GM15510 (cell line): Measurements from ENCODE around the gene SHC1.

Source experiments
- POLR2A ChIP-seq: IDR thresholded peaks from 3 replicates; pipeline ENCODE4 v1.6.1; 2011; ENCODE audit warnings: borderline replicate concordance; ENCODE audit not compliant: insufficient read length; ENCODE audit errors: extremely low read depth

The SHC1 gene

DNA sequence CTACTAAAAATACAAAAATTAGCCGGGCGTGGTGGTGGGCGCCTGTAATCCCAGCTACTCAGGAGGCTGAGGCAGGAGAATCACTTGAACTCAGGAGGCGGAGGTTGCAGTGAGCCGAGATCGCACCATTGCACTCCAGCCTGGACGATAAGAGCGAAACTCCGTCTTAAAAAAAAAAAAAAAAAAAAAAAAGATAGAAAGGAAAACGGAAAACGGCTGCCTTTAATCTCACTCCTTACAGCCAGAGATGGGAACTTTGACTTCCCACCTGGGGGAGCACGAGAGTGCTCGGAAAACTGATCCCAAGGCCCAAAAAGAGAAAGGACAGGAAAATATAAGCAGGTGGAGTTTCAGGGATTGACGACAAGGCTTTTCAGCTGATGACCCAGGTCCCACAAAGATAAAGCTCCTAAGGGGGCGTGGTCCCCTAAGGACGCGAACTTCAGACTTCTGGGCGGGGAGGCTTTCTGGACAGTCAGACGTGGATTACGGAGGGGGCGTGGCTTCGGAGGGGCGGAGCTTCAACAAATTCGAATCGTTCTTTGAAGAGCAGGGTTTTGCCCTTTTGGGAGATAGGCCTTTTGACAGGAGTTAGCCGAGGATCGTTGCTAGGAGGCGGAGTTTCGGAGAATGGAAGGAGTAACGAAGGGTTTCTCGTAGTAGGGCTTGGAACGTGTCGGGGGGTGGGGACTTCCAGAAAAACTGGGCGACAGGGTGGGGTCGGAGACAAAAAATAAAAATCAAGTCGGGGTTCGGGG, 3.0 kb upstream of the SHC1 start:
- TF ChIP-seq POLR2A = peak; percentile 38

DNA sequence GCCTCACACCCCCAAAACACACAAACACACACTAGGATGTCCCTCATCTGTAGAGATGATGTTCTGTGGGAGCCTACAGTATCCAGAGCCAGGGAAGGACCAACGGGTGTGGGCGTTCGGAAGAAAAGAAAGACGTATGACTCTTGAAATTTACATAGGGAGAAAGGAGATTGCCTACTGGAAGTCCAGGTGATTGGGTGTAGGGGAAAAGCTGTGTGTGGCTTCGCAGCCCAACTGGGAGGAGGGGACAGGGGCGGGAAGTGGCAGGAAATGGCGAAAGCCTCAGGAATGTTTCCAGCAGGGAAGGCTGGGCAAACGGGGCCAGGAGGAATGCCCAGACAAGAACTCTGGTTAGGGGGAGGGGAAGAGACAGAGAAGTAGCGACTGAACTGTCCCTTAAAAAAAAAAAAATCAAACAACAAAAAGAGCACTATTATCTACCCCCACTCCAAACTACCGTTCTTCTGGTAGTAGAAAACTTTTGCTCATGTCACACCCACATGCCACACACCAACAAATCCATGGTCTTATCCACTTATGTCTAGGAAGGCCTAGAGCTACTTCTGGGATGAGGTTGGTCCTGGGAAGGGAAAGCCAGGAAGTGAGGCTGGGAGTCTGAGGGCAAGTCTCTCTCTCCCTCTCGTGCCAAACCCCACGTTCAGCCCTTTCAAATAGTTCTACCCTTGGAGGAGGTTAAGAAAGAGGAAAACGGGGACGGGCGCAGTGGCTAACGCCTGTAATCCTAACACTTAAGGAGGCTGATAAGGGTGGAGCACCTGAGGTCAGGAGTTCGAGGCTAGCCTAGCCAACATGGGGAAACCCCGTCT, 2.2 kb upstream of the SHC1 start:
- no peak for TF ChIP-seq POLR2A

DNA sequence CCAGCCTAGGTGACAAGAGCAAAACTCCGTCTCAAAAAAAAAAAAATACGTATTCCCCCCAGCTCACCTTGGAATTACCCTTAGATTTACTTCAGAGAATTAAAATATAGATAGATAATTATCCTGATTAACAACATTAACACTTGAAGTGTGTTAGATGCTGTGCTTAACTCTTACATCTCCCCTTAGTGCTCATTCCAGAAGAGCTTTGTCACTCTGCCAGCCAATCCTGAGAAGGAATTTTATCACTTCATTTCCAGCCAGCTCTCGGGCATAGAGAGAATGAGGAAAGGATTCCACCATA, 1.6 kb upstream of the SHC1 start:
- TF ChIP-seq POLR2A = no peak

DNA sequence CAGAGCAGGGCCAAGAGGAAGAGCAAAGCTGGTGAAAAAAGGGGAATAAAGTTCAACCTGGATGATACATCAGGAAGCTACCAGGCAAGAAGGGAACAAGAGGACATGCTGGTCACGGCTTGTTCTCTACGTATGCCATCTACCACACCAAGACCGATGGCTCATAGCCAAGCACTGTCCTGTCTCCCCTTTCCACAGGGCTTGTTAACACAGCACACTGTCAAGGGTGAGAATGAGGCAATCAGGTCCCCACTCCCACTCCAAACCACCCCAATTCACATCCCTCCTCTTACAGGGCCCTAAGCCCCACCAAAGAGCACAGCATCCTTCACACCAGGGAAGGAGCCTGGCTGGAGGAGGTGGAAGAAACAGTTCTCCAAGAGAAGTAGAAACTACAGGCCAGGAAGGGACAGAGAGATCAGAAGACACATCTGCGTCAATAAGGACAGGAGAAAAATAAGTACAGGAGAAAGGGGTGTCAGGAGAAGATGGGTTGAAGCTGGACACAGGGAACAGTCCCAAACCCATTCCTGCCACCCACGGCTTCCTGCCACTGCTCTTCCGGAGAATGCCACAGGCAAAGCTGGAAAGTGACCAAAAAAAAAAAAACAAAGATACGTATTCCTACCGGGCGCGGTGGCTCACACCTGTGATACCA, 923 bp upstream of the SHC1 start:
- TF ChIP-seq POLR2A = no peak

DNA sequence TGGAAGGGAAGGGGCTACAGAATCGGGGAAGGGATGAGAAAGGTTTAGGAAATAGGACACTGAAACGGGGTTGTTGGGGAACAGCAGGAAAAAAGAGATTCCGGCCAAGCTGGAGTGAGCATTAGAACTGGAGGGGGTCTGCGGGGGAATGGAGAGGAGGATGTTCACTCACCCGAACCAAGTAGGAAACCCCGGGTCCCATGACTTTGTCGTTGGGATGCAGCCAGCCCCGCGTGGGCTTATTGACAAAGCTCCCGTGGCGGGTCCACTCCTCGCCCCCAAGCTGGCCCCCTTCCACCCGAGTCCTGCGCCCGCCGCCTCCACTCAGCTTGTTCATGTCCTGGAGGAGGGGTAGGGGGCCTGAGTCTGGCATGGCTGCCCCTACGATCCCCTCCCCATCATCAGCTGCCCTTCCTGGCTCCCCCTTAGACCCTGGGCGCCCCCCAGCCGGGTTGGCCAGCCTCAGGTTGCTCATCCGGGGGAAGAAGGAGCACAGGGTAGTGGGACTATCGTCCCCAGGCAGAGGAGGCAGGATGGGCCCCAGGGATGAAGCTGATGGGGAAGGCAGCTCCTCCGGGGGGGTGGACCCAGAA, 591 bp downstream of the SHC1 start:
- no peak for TF ChIP-seq POLR2A

DNA sequence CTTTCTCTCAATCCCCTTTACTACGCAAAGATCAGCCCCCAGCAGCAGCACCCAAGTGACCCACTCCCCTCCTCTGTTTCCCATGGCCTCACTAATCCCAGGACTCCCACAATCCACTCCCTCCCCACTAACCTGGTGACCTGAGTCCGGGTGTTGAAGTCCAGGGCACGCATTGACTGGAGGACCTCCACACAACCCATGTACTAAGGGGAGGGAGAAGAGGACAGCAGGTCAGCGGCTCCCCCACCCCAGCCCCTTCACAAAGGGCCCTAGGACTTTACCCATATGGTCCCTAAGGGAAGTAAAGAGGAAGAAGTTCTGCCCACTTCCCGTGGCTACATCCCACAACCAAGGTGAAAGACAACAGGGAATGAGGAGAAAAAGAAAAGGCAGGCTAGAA, 1.3 kb downstream of the SHC1 start:
- TF ChIP-seq POLR2A = no peak

DNA sequence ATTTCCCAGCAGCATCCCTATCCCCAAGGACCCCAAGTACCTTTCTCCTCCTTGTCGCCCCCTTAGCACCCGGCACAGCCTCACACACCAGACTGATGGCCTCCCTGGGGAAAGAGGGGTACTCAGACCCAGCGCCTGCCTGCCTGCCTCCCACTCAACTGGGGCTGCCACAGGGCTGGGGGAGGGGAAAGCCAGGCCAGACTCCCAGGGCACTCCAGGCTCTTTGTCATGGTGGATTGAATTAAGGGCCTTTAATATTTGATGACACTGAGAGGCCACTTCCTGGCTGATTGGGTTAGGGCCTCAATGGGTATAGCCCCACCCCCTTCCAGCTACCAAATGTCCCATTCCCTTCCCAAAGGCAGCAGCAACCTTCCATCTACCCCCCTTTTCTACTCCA, 1.8 kb downstream of the SHC1 start:
- no peak for TF ChIP-seq POLR2A

DNA sequence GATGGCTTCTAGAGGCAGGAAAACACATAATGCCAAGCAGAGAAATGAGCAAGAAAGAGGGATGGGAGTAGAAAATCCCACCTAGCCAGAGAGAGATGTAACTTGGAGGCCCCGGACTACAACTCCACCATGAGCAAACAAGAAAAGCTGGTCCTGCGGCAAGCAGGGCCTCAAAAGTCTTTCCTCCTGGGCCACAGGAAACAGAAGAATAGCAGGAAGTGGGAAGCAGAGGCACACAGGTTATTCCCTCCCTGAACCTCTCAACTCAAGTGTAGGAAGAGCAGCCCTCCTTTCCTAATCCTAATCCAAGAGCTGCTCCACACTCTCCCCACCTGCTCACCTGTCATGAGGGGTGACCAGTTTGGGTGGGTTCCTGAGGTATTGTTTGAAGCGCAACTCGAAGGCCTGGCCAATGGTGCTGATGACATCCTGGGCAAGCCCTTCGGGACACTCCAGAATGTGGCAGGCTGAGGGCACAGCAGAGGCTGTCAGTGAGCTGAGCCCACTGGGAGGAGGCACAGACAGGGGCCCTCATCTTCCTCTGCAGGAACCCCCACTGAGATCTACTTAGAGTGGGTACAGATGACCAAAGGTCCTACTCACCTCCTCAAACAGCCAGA, 3.1 kb downstream of the SHC1 start:
- no peak for TF ChIP-seq POLR2A

DNA sequence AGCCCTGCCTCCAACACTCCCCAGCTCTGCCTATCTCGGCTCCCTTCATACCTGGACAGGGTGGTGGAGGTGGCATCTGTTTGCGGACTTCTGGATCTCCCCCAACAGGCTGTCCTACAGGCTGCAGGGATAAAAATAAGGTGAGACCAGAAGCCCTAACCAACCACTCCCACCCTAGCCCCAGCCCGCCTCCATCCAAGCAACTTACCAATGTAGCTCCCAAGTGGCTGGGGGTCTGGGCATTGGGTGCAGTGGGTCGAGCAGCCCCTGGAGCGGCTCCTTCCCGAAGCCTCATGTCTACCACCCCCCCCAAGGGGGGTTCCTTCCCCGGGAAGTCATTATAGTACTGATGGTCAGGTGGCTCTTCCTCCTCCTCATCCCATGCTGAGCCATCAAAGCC, 4.4 kb downstream of the SHC1 start:
- no peak for TF ChIP-seq POLR2A

DNA sequence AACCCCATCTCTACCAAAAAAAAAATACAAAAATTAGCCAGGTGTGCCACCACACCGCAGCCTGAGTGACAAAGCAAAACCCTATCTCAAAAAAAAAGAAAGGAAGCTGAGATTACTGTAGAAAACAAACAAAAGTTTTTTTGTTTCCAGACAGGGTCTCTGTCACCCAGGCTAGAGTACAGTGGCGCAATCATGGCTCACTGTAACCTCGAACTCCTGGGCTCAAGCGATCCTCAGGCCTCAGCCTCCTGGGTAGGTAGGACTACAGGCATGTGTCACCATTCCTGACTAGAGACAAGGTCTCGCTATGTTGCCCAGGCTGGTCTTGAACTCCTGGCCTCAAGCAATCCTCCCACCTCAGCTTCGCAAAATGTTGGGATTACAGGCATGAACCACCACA, 6.2 kb downstream of the SHC1 start:
- TF ChIP-seq POLR2A = no peak

DNA sequence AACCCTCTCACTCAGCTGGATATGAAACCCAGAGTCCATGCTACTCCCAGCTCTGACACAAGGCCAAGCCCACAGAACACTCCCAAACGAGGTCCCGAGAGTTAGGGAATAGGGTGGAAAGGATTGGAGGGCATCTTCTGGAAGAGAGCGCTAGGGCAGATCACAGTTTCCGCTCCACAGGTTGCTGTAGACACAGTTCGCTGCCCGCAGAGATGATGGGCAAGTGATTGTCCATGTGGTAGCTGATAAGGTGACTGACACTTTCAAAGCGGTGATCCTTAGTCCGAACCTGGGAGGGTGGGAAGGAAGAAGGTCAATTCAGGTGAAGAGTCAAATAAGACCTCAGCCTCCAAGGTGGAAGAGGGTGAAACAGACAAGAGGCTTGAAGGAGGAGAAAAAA, 6.9 kb downstream of the SHC1 start:
- no peak for TF ChIP-seq POLR2A

DNA sequence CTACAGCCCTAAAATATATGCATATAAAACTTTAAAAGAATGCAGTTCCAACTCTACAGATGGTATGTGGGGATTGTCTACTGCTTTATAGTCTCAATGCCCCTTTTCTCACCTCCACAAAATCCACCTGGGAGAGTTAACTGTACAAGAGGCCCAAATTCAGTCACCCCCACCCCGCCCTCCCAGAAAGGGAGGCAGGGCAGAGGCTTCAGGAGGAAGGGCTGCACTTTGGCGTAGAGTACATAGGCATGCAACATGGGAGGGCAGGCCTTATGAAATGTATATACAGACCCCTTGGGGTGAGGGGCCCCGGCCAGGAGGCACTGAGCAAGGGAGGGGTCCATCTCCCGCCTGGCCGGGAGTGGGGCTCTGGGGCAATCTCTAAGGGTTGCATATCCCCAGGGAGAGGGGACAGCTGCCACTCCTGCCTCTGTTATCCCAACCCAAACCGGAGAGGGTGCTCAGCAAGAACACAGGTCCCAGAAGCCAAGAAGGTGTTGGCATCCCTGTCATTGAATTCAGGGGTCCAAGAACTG, 7.7 kb downstream of the SHC1 start:
- no peak for TF ChIP-seq POLR2A

DNA sequence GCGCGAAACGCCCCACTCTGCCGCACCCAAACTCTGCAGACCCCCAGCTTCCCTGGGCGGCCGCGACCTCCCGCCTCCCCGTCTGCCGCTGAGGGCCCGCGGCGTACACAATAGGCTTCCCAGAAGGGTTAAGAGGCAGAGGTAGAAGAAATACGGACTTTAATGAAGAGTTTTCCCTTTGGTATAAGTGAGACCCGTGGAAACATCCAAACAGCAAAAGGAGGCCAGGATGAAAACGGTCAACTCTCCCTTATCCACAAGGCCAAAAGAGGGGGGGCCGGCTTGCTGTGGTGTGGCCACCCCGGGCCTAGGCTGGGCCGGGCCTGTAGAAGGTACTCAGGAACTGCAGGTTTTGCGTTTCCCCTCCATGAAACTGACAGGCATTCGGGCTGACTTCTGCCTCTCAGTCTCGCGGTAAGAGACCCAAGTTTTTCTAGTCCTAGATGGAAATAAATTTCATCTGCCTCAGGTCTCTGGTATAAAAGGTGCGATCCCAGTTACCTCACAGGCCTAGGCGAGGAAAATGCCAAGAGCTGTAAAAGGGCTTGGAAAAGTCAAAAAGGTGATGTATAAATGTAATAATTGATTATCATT, 8.3 kb downstream of the SHC1 start:
- TF ChIP-seq POLR2A = no peak

DNA sequence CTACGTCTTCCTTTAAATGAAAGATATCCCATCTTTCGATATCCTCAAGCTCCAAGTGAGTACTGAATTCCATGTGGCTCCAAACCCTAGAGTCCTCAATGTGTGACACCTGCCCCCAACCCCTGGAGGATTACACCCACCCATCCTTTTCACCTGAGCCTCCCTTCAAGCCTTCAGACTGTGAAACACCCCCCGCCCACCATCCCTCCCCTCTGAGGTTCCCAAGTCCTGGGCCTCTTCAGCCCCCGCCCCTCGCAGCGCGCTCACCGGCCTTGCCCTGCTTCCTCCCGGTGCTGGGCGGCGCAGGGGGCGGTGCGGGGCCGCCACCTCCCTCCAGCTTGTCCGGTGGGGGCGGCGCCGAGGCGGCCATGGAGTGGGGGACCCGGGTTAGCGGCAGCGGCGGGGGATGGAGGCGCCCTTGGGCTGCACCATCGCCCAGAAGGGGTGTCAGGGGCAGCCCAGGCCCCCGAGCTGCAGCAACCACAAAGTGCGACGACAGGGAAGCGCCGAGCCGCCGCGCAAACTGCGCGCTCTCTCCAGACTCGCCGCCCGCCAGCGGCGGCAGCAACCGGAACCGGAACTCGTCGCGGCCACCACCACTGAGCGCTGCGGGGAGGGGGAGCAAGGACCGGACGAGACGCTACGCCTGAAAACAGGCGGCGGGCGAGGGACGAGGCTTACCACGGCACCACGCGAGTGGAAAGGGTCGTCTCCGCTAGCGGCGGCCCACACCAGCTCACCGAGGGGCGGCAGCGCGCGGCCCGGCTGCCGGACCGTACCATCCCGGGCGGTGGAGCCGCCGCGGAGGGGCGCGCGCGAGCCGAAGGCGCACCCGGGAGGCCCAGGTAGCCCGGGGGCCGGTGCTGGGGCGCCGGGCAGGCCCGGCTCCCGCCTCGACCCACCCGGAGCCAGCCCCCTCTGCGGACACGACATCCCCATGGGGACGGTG, 9.1 kb downstream of the SHC1 start, which contains the start of gene PYGO2:
TSS of gene PYGO2 (minus strand) at position 576 of the 949 bp plus-strand sequence. CDS start at position 370, 206 bp downstream.
- TF ChIP-seq POLR2A = peak; percentile 92
